OCI-LY7 (cell line): ENCODE data around the gene PRR14L. TPM values are rescaled to one million over a fixed set of nuclear protein-coding genes. Genes with fewer than 3 reads are reported as not detected.

Experiments used
- BruUV-seq: library from RNA; stranded (reverse); fragments of 400-500 nt; replicated peaks from 2 replicates; lab custom pipeline; 2021; lab: Mats Ljungman, UMichigan
- CTCF ChIA-PET: fragments of 300-600 bp; sonication (Branson Sonifier 250); formaldehyde crosslinking; loops from one replicate; lab custom pipeline; 2022; ENCODE audit warnings: antibody characterized with exemption; ENCODE audit not compliant: unreplicated experiment; lab: Charles Lee
- POLR2A ChIA-PET: fragments of 300-600 bp; sonication (Branson Sonifier 250); formaldehyde crosslinking; loops from one replicate; lab custom pipeline; 2022; ENCODE audit warnings: antibody characterized with exemption; lab: Charles Lee
- DNase-seq: peaks from one replicate; pipeline ENCODE4 v3.0.0-alpha.2; 2015; ENCODE audit warnings: low spot score
- H2AFZ ChIP-seq: fragments of 200-600 bp; sonication (generic), shearing (Covaris generic); 2 replicates; pipeline ENCODE4 v1.6.1; 2014; ENCODE audit warnings: mild to moderate bottlenecking, antibody characterized with exemption, low read length, moderate library complexity
- H3K27ac ChIP-seq: fragments of 200-600 bp; sonication (generic); 2 replicates; pipeline ENCODE4 v1.5.1; 2014; ENCODE audit warnings: mixed run types, low read depth, mild to moderate bottlenecking, moderate library complexity, low read length, inconsistent platforms; ENCODE audit not compliant: poor library complexity, severe bottlenecking
- H3K36me3 ChIP-seq: fragments of 200-600 bp; sonication (generic); 2 replicates; pipeline ENCODE4 v1.6.1; 2014; ENCODE audit warnings: mild to moderate bottlenecking, antibody characterized with exemption, low read length, moderate library complexity, mixed read lengths; ENCODE audit not compliant: insufficient read depth
- H3K4me1 ChIP-seq: fragments of 200-600 bp; sonication (generic); 2 replicates; pipeline ENCODE4 v1.5.1; 2014; ENCODE audit warnings: mild to moderate bottlenecking, low read length; ENCODE audit not compliant: insufficient read depth, poor library complexity, severe bottlenecking
- H3K4me2 ChIP-seq: fragments of 200-600 bp; sonication (generic); 2 replicates; pipeline ENCODE4 v1.6.1; 2014; ENCODE audit warnings: mild to moderate bottlenecking, low read length
- H3K4me3 ChIP-seq: fragments of 200-600 bp; sonication (generic); 2 replicates; pipeline ENCODE4 v1.5.1; 2014; ENCODE audit warnings: mild to moderate bottlenecking, low read depth, low read length; ENCODE audit not compliant: poor library complexity, severe bottlenecking
- H3K79me2 ChIP-seq: fragments of 200-600 bp; sonication (generic); 2 replicates; pipeline ENCODE4 v1.6.1; 2016; ENCODE audit warnings: low read depth, mild to moderate bottlenecking, low read length, moderate library complexity, mixed read lengths; ENCODE audit not compliant: insufficient read depth
- H3K9me2 ChIP-seq: fragments of 200-600 bp; sonication (generic); 2 replicates; pipeline ENCODE4 v1.6.1; 2016; ENCODE audit warnings: mild to moderate bottlenecking, low read length, mixed read lengths; ENCODE audit not compliant: insufficient read depth
- H3K9me3 ChIP-seq: fragments of 200-600 bp; sonication (generic); 2 replicates; pipeline ENCODE4 v1.6.1; 2014; ENCODE audit warnings: mild to moderate bottlenecking, mixed run types, low read length, mixed read lengths
- H4K20me1 ChIP-seq: fragments of 200-600 bp; sonication (generic); 2 replicates; pipeline ENCODE4 v1.6.1; 2014; ENCODE audit warnings: mild to moderate bottlenecking, antibody characterized with exemption, low read length, moderate library complexity, mixed read lengths; ENCODE audit not compliant: insufficient read depth
- EZH2phosphoT487 ChIP-seq: fragments of 200-600 bp; sonication (generic); IDR thresholded peaks from 2 replicates; pipeline ENCODE4 v1.6.1; 2018; ENCODE audit warnings: low read depth, borderline replicate concordance, mild to moderate bottlenecking, mixed run types, antibody characterized with exemption, low read length, moderate library complexity, mixed read lengths
- intact Hi-C: fragments of 100-400 bp; cut with micrococcal nuclease; formaldehyde crosslinking; loops from one replicate; pipeline ENCODE4 v1.10.0; 2022; ENCODE audit not compliant: unreplicated experiment
- total RNA-seq, 2 experiments: library from RNA; depleted of rRNA in 1 of 2; stranded (reverse); fragments of >200 nt in 1 of 2; shearing (Covaris generic) in 1 of 2; gene quantifications; 2 replicates each; pipeline ENCODE4 v1.2.3, GENCODE V29; 2014 to 2022
- TF ChIP-seq, protein P1 (sequence below): fragments of 200-600 bp; sonication (generic); conservative IDR thresholded peaks from 2 replicates; pipeline ENCODE4 v1.5.1; 2014; ENCODE audit warnings: mild to moderate bottlenecking, antibody characterized with exemption, low read length, moderate library complexity, mixed read lengths

PRR14L gene
- total RNA-seq, 2 experiments from 2014 or later, result 21.9 to 51.1 TPM

GRCh38 chr22:31728857-31729256, 21.1 kb downstream of the PRR14L start:
- Histone ChIP-seq H3K36me3 (peaks cover 51% of the 10 kb centered on the region), H3K4me2 (no peak overlapping the region), H3K4me3 (no peak overlapping the region), H3K79me2 (peaks cover 14% of the 10 kb centered on the region; the same call in 1 of the 2 replicates), H3K9me3 (no peaks in the 10 kb centered on the region), H2AFZ (no peak overlapping the region), H3K4me1 (no peaks in the 10 kb centered on the region), H3K9me2 (no peaks in the 10 kb centered on the region), H4K20me1 (0 out of 2 replicates have a peak, but pooled peaks cover 3% of the 10 kb centered on the region), H3K27ac (no peak overlapping the region)
- TF ChIP-seq, protein P1, sequence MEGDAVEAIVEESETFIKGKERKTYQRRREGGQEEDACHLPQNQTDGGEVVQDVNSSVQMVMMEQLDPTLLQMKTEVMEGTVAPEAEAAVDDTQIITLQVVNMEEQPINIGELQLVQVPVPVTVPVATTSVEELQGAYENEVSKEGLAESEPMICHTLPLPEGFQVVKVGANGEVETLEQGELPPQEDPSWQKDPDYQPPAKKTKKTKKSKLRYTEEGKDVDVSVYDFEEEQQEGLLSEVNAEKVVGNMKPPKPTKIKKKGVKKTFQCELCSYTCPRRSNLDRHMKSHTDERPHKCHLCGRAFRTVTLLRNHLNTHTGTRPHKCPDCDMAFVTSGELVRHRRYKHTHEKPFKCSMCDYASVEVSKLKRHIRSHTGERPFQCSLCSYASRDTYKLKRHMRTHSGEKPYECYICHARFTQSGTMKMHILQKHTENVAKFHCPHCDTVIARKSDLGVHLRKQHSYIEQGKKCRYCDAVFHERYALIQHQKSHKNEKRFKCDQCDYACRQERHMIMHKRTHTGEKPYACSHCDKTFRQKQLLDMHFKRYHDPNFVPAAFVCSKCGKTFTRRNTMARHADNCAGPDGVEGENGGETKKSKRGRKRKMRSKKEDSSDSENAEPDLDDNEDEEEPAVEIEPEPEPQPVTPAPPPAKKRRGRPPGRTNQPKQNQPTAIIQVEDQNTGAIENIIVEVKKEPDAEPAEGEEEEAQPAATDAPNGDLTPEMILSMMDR, result no peak
- no peak for TF ChIP-seq EZH2phosphoT487
- ChIA-PET POLR2A (interaction anchor here (0.7 kb wide), 2 partner anchors 11 to 33 kb away, joined by 3 to 5 read pairs; no protein-coding TSS in a partner anchor), CTCF (no interaction called here)
- no TSS peak for BruUV-seq
- intact Hi-C loops, result no loop called here
- DNase-seq, result no peak

- CTCF ChIA-PET, result no interaction called here
- H3K4me3 ChIP-seq, result no peak overlapping the region
- intact Hi-C loops, result no loop called here
These were observed 23.2 kb downstream of the PRR14L start for GRCh38 chr22:31726692-31727091.

GRCh38 chr22:31723723-31724122, 26.2 kb downstream of the PRR14L start:
- DNase-seq, result no peak
- Histone ChIP-seq H3K4me1 (no peaks in the 10 kb centered on the region), H3K9me3 (no peaks in the 10 kb centered on the region), H3K27ac (no peak overlapping the region), H2AFZ (no peak overlapping the region), H3K79me2 (peaks cover 11% of the 10 kb centered on the region; the same call in 1 of the 2 replicates), H3K4me2 (no peak overlapping the region), H3K4me3 (no peak overlapping the region), H3K9me2 (no peaks in the 10 kb centered on the region), H4K20me1 (no peaks in the 10 kb centered on the region), H3K36me3 (peaks cover 80% of the 10 kb centered on the region)
- intact Hi-C loops, result no loop called here
- no peak for TF ChIP-seq EZH2phosphoT487
- TF ChIP-seq, protein P1, result no peak
- no TSS peak for BruUV-seq
- CTCF ChIA-PET, result no interaction called here
- POLR2A ChIA-PET, result interaction anchor here (0.6 kb wide), 1 partner anchor 170 kb away, joined by 4 read pairs; no protein-coding TSS in a partner anchor

More at GRCh38 chr22:31726692-31727091, 23.2 kb downstream of the PRR14L start:
- Histone ChIP-seq H2AFZ (no peak overlapping the region), H3K36me3 (peaks cover 58% of the 10 kb centered on the region), H3K4me2 (no peak overlapping the region), H3K79me2 (peaks cover 14% of the 10 kb centered on the region; the same call in 1 of the 2 replicates), H3K27ac (no peak overlapping the region), H3K9me3 (no peaks in the 10 kb centered on the region), H3K9me2 (no peaks in the 10 kb centered on the region), H3K4me1 (no peaks in the 10 kb centered on the region), H4K20me1 (no peaks in the 10 kb centered on the region)
- DNase-seq, result no peak
- POLR2A ChIA-PET, result interaction anchor here (0.6 kb wide), 1 partner anchor 9 kb away, joined by 3 read pairs; no protein-coding TSS in a partner anchor
- TF ChIP-seq, protein P1, result no peak
- TF ChIP-seq EZH2phosphoT487, result no peak
- BruUV-seq, result no TSS peak
